ENCODE results near the gene TRIM62.
A peak's percentile ranks its signal among the peaks of the same experiment; 100 is the strongest.

The TRIM62 gene

GRCh38 chr1:33181921-33182341, at the start of gene TRIM62:
Gene TRIM62 (minus strand): TSS chr1:33182043. CDS start chr1:33181432, 611 bp downstream.
- peak; percentile 90 for DNase-seq

- no peak for DNase-seq
These were observed 49.3 kb upstream of the TRIM62 start for GRCh38 chr1:33231166-33231565.

- no peak for DNase-seq
These were observed 47.2 kb upstream of the TRIM62 start for GRCh38 chr1:33228935-33229487.

GRCh38 chr1:33225586-33225985, 43.7 kb upstream of the TRIM62 start:
- no peak for DNase-seq

GRCh38 chr1:33224166-33224707, 42.4 kb upstream of the TRIM62 start:
- DNase-seq, result no peak

- DNase-seq, result no peak
These were observed 40.5 kb upstream of the TRIM62 start for GRCh38 chr1:33222381-33222780.

- DNase-seq, result no peak
These were observed 39.5 kb upstream of the TRIM62 start for GRCh38 chr1:33221385-33221758.

- DNase-seq, result no peak
These were observed 39.0 kb upstream of the TRIM62 start for GRCh38 chr1:33220676-33221384.

- DNase-seq, result no peak
These were observed 38.2 kb upstream of the TRIM62 start for GRCh38 chr1:33219886-33220661.

GRCh38 chr1:33211972-33212371, 30.1 kb upstream of the TRIM62 start:
- DNase-seq, result no peak

- DNase-seq, result no peak
These were observed 24.5 kb upstream of the TRIM62 start for GRCh38 chr1:33206340-33206739.

GRCh38 chr1:33195556-33195955, 13.7 kb upstream of the TRIM62 start:
- DNase-seq, result no peak

- no peak for DNase-seq
These were observed 10.0 kb upstream of the TRIM62 start for GRCh38 chr1:33191731-33192275.

- no peak for DNase-seq
These were observed 8.9 kb upstream of the TRIM62 start for GRCh38 chr1:33190701-33191100.

- DNase-seq, result no peak
These were observed 6.9 kb upstream of the TRIM62 start for GRCh38 chr1:33188572-33189275.

GRCh38 chr1:33186936-33187335, 5.1 kb upstream of the TRIM62 start:
- DNase-seq, result no peak

GRCh38 chr1:33185541-33185940, 3.7 kb upstream of the TRIM62 start:
- no peak for DNase-seq

- DNase-seq, result no peak
These were observed 1.5 kb upstream of the TRIM62 start for GRCh38 chr1:33183306-33183705.

GRCh38 chr1:33182896-33183295, 1.1 kb upstream of the TRIM62 start:
- no peak for DNase-seq

GRCh38 chr1:33182401-33182841, 578 bp upstream of the TRIM62 start:
- DNase-seq, result peak; percentile 42

GRCh38 chr1:33180911-33181890, 642 bp downstream of the TRIM62 start:
- DNase-seq, result peak; percentile 93

Measured in NCI-H345 (cell line).